Mammary epithelial cell (primary cell): ENCODE measurements around the gene CIZ1.

Source experiments
- EZH2 ChIP-seq: IDR thresholded peaks from 2 replicates; pipeline ENCODE4 v1.6.1; 2012; ENCODE audit warnings: low read length, inconsistent platforms, borderline replicate concordance
- TF ChIP-seq, protein P1 (sequence below), 2 donors: IDR thresholded peaks in 1 of 2; conservative IDR thresholded peaks in 1 of 2; 2 replicates each; pipeline ENCODE4 v1.5.1; 2011 to 2012; ENCODE audit warnings: inconsistent platforms in 2 of 2, low read length in 2 of 2, mild to moderate bottlenecking in 2 of 2, control low read depth in 1 of 2, low read depth in 1 of 2; ENCODE audit not compliant: insufficient read depth in 1 of 2; ENCODE audit errors: extremely low read depth in 1 of 2

DNA sequence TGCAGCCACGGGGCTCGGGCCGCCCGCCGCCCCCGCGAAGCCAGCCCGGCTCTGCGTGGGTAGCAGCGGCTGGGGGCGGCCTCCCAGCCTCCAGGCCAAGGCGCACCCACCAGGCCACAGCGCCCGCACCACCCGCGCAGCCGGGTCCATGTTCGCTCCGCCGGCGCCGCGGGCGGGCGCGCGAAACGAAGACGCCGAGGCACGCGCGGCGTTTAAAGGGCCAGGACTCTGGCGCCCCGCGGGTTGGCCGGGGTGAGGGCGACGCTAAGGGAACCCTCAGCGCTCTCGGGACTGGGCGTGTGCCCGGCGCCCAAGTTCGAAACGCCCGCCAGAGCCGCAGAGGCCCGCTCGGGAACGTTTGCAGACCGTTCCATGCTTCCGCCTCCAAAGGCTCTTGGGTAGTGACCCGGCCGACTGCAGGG, 63.8 kb downstream of the CIZ1 start, which contains the start of gene PTGES2:
- TF ChIP-seq, protein P1, sequence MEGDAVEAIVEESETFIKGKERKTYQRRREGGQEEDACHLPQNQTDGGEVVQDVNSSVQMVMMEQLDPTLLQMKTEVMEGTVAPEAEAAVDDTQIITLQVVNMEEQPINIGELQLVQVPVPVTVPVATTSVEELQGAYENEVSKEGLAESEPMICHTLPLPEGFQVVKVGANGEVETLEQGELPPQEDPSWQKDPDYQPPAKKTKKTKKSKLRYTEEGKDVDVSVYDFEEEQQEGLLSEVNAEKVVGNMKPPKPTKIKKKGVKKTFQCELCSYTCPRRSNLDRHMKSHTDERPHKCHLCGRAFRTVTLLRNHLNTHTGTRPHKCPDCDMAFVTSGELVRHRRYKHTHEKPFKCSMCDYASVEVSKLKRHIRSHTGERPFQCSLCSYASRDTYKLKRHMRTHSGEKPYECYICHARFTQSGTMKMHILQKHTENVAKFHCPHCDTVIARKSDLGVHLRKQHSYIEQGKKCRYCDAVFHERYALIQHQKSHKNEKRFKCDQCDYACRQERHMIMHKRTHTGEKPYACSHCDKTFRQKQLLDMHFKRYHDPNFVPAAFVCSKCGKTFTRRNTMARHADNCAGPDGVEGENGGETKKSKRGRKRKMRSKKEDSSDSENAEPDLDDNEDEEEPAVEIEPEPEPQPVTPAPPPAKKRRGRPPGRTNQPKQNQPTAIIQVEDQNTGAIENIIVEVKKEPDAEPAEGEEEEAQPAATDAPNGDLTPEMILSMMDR (conservative IDR thresholded peaks at IDR 0.05 in 1 of 2, IDR thresholded peaks at IDR 0.05 in 1 of 2; ENCODE audit: extremely low read depth in 1 of 2, insufficient read depth in 1 of 2, low read depth in 1 of 2, low read length in 2 of 2), result no peak
- no peak for TF ChIP-seq EZH2
